NB4 (cell line): Measurements from ENCODE around the gene ENOX1.

Experiments used
- CTCF ChIP-seq: IDR thresholded peaks from one replicate; pipeline ENCODE4 v1.5.1; 2012; ENCODE audit warnings: low read depth, low read length
- MAX ChIP-seq: IDR thresholded peaks from 2 replicates; pipeline ENCODE4 v1.6.1; 2011; ENCODE audit warnings: low read depth, low read length
- POLR2A ChIP-seq: IDR thresholded peaks from 2 replicates; pipeline ENCODE4 v1.6.1; 2011; ENCODE audit warnings: mild to moderate bottlenecking; ENCODE audit not compliant: insufficient read length; ENCODE audit errors: extremely low read depth

- TF ChIP-seq CTCF: no peak
- no peak for TF ChIP-seq MAX
- no peak for TF ChIP-seq POLR2A
Measured at GRCh38 chr13:43214124-43214523, 572.6 kb downstream of the ENOX1 start.
